IMR-90 (cell line): Measurements from ENCODE around the gene CFAP92. TPM values are rescaled to one million over a fixed set of nuclear protein-coding genes. Genes with fewer than 3 reads are reported as not detected.

ENCODE experiments used
- ATAC-seq: fragments of 200-7000 bp; cut with Tn5 transposase; 2 replicates; pipeline ENCODE4 v1.9.1; 2020; ENCODE audit warnings: low read depth, mild to moderate bottlenecking, moderate library complexity
- BruUV-seq: library from RNA; stranded (reverse); fragments of 400-500 nt; replicated peaks from 2 replicates; lab custom pipeline; 2021; lab: Mats Ljungman, UMichigan
- CTCF ChIA-PET: fragments of 300-600 bp; formaldehyde crosslinking; extraction: SDS; loops from one replicate; lab custom pipeline; 2021; ENCODE audit warnings: antibody characterized with exemption; lab: Yijun Ruan, JAX
- POLR2A ChIA-PET: fragments of 300-600 bp; sonication (Branson Sonifier 250); formaldehyde crosslinking; loops from one replicate; lab custom pipeline; 2022; ENCODE audit warnings: antibody characterized with exemption; ENCODE audit not compliant: unreplicated experiment; lab: Charles Lee
- DNase-seq: peaks from one replicate; pipeline ENCODE4 v3.0.0; 2013
- H2AFZ ChIP-seq: replicated peaks from 2 replicates; pipeline ENCODE3; 2013; ENCODE audit warnings: low read length, mild to moderate bottlenecking; ENCODE audit not compliant: poor library complexity
- H2AK5ac ChIP-seq: 2 replicates; pipeline ENCODE4 v1.6.1; 2013; ENCODE audit warnings: low read depth, low read length, inconsistent platforms
- H2AK9ac ChIP-seq: replicated peaks from 2 replicates; pipeline ENCODE3; 2013; ENCODE audit warnings: mild to moderate bottlenecking, low read depth, low read length, moderate library complexity; ENCODE audit not compliant: poor library complexity
- H2BK120ac ChIP-seq: 2 replicates; pipeline ENCODE4 v1.6.1; 2013; ENCODE audit warnings: low read depth, low read length, inconsistent platforms
- H2BK15ac ChIP-seq: 3 replicates; pipeline ENCODE4 v1.6.1; 2013; ENCODE audit warnings: low read depth, low read length, inconsistent platforms
- H2BK20ac ChIP-seq: 2 replicates; pipeline ENCODE4 v1.6.1; 2013; ENCODE audit warnings: low read depth, mild to moderate bottlenecking, inconsistent platforms, low read length, moderate library complexity
- H2BK5ac ChIP-seq: 2 replicates; pipeline ENCODE4 v1.6.1; 2013; ENCODE audit warnings: mild to moderate bottlenecking, low read depth, low read length, inconsistent platforms; ENCODE audit not compliant: poor library complexity, severe bottlenecking
- H3K14ac ChIP-seq: replicated peaks from 2 replicates; pipeline ENCODE4 v1.6.1; 2013; ENCODE audit warnings: low read depth, low read length, inconsistent platforms
- H3K18ac ChIP-seq: 2 replicates; pipeline ENCODE4 v1.6.1; 2013; ENCODE audit warnings: low read depth, low read length, control low read depth
- H3K23ac ChIP-seq: 2 replicates; pipeline ENCODE4 v1.6.1; 2013; ENCODE audit warnings: low read depth, low read length, inconsistent platforms
- H3K27ac ChIP-seq: 2 replicates; pipeline ENCODE4 v1.5.1; 2013; ENCODE audit warnings: mild to moderate bottlenecking, control low read depth, low read length; ENCODE audit not compliant: insufficient read depth
- H3K27me3 ChIP-seq: 2 replicates; pipeline ENCODE4 v1.6.1; 2013; ENCODE audit warnings: low read length; ENCODE audit not compliant: control insufficient read depth, insufficient read depth
- H3K36me3 ChIP-seq: 2 replicates; pipeline ENCODE4 v1.6.1; 2013; ENCODE audit warnings: low read length, mixed read lengths; ENCODE audit not compliant: control insufficient read depth, insufficient read depth
- H3K4ac ChIP-seq: 2 replicates; pipeline ENCODE4 v1.6.1; 2013; ENCODE audit warnings: low read depth, low read length, inconsistent platforms
- H3K4me1 ChIP-seq: 2 replicates; pipeline ENCODE4 v1.6.1; 2013; ENCODE audit warnings: low read length, mixed read lengths; ENCODE audit not compliant: control insufficient read depth, insufficient read depth
- H3K4me2 ChIP-seq: 2 replicates; pipeline ENCODE4 v1.6.1; 2013; ENCODE audit warnings: low read depth, mild to moderate bottlenecking, control low read depth, low read length, moderate library complexity
- H3K4me3 ChIP-seq: 2 replicates; pipeline ENCODE4 v1.5.1; 2013; ENCODE audit warnings: low read depth, mild to moderate bottlenecking, control low read depth, low read length, moderate library complexity; ENCODE audit not compliant: insufficient read depth
- H3K56ac ChIP-seq: 2 replicates; pipeline ENCODE4 v1.6.1; 2013; ENCODE audit warnings: low read length, inconsistent platforms; ENCODE audit not compliant: insufficient read depth; ENCODE audit errors: extremely low read depth
- H3K79me1 ChIP-seq, 2 experiments: 2 replicates each; pipeline ENCODE4 v1.6.1; 2013; ENCODE audit warnings: low read length in 2 of 2, inconsistent platforms in 1 of 2, low read depth in 1 of 2
- H3K9ac ChIP-seq: 2 replicates; pipeline ENCODE4 v1.6.1; 2013; ENCODE audit warnings: low read depth, low read length, control low read depth
- H3K9me1 ChIP-seq: 2 replicates; pipeline ENCODE4 v1.6.1; 2013; ENCODE audit warnings: low read length, inconsistent platforms; ENCODE audit not compliant: insufficient read depth
- H3K9me3 ChIP-seq: 2 replicates; pipeline ENCODE4 v1.6.1; 2013; ENCODE audit warnings: low read length; ENCODE audit not compliant: control insufficient read depth, insufficient read depth
- H4K20me1 ChIP-seq: 2 replicates; pipeline ENCODE4 v1.6.1; 2013; ENCODE audit warnings: low read length, inconsistent platforms; ENCODE audit not compliant: insufficient read depth
- H4K5ac ChIP-seq: 2 replicates; pipeline ENCODE4 v1.6.1; 2013; ENCODE audit warnings: mild to moderate bottlenecking, low read depth, low read length, control low read depth
- H4K8ac ChIP-seq, 2 experiments: 2 replicates each; pipeline ENCODE4 v1.6.1; 2013; ENCODE audit warnings: low read depth in 2 of 2, low read length in 2 of 2, control low read depth in 1 of 2, inconsistent platforms in 1 of 2
- H4K91ac ChIP-seq: 2 replicates; pipeline ENCODE4 v1.6.1; 2013; ENCODE audit warnings: low read depth, low read length, inconsistent platforms; ENCODE audit not compliant: insufficient read depth
- MAFK ChIP-seq: IDR thresholded peaks from 2 replicates; pipeline ENCODE4 v1.6.1; 2012; ENCODE audit warnings: low read depth, low read length, improper control_type of control experiment
- RFX5 ChIP-seq: IDR thresholded peaks from 2 replicates; pipeline ENCODE4 v1.8.0; 2012; ENCODE audit warnings: low read depth, mild to moderate bottlenecking, low read length, moderate library complexity
- WGBS, 2 experiments: methylation state at CpG; one replicate each; pipeline versions ENCODE4 v1.1.5 to v1.1.7; 2013; ENCODE audit warnings: missing lambda C conversion rate in 2 of 2; ENCODE audit not compliant: insufficient read length in 1 of 2; ENCODE audit errors: extremely low coverage in 2 of 2; 5-methylcytosine and 5-hydroxymethylcytosine counted together
- dilution Hi-C: fragments of 300-500 bp; cut with HindIII; formaldehyde crosslinking; loops from one replicate; pipeline ENCODE4 v1.14.3; 2018; ENCODE audit warnings: low sequenced_read_pairs; ENCODE audit not compliant: unreplicated experiment
- in situ Hi-C: fragments of 300-500 bp; cut with MboI; formaldehyde crosslinking; loops from 3 replicates; pipeline ENCODE4 v1.14.3; 2019; ENCODE audit warnings: low sequenced_read_pairs, inconsistent platforms, mixed read lengths
- intact Hi-C: fragments of 100-400 bp; cut with micrococcal nuclease; formaldehyde crosslinking; loops from 2 replicates; pipeline ENCODE4 v1.10.0; 2022
- polyA plus RNA-seq, 3 experiments: library from polyadenylated mRNA; depleted of rRNA; stranded (reverse); fragments of >200 nt; gene quantifications; 2 replicates each; pipeline ENCODE4 v1.2.3, GENCODE V29; 2012; ENCODE audit warnings: low replicate concordance in 1 of 3
- total RNA-seq: library from RNA; depleted of rRNA; stranded (reverse); fragments of >200 nt; gene quantifications from 2 replicates; pipeline ENCODE4 v1.2.3, GENCODE V29; 2012

Gene CFAP92
- total and polyA plus RNA-seq, 2 of the 4 experiments (the other 2 are of a cell fraction) = not detected

DNA sequence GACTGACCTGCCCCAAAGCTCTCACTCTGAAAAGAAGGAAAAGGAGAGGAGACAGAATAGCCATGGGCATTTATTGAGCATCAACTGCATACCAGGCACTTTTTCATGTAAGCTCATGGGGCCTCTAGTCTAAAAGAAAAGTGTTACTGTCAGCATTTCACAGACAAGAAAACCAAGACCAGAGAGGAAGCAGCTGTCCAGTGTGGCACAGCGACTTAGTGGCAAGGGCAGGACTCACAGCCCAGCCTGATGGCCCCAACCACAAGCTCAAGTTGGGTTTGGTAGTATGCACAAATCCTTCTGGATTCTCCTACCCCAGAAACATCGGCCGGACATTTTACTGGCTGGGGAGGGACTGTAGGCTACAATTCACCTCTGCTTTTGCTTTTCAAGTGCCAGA, 13.0 kb upstream of the CFAP92 start:
- no peak overlapping the region for H4K91ac ChIP-seq
- TF ChIP-seq RFX5 = no peak
- peak; percentile 58 for TF ChIP-seq MAFK
- no peak overlapping the region; the same call in 1 of the 2 replicates for H3K18ac ChIP-seq
- no peak overlapping the region for H3K27ac ChIP-seq
- H3K56ac ChIP-seq = no peak overlapping the region
- BruUV-seq = no TSS peak
- H2BK120ac ChIP-seq = peak overlapping the region; percentile 28; the same call in 1 of the 2 replicates
- H3K9ac ChIP-seq = no peak overlapping the region
- H2AK9ac ChIP-seq = no peak overlapping the region
- in situ Hi-C loops = no loop called here
- H3K4me2 ChIP-seq = no peak overlapping the region
- no CpG with 5 or more reads among the region's 3 CpGs for WGBS, 2 experiments
- H2AK5ac ChIP-seq = peak overlapping the region; percentile 17; the same call in 1 of the 2 replicates
- ChIA-PET CTCF (interaction anchor here (0.8 to 1.1 kb wide), 2 partner anchors 14 to 37 kb away, joined by 3 read pairs; no protein-coding TSS in a partner anchor), POLR2A (no interaction called here)
- H3K4ac ChIP-seq = peak overlapping the region; percentile 22; the same call in 1 of the 2 replicates
- peak overlapping the region; percentile 9; the same call in 1 of the 2 replicates for H2BK20ac ChIP-seq
- no peak overlapping the region for H4K5ac ChIP-seq
- H3K4me3 ChIP-seq = no peak overlapping the region
- no peak overlapping the region for H2AFZ ChIP-seq
- peaks cover 36% of the 10 kb centered on the region for H3K27me3 ChIP-seq
- no peak for DNase-seq
- no peaks in the 10 kb centered on the region for H3K9me3 ChIP-seq
- H4K8ac ChIP-seq = no peak overlapping the region
- H3K14ac ChIP-seq = no peak overlapping the region
- peak overlapping the region; percentile 27; the same call in 1 of the 3 replicates for H2BK15ac ChIP-seq
- no peak overlapping the region for H3K23ac ChIP-seq
- H4K20me1 ChIP-seq = no peaks in the 10 kb centered on the region
- H2BK5ac ChIP-seq = no peak overlapping the region
- no peak for ATAC-seq
- H3K4me1 ChIP-seq = peaks cover 9% of the 10 kb centered on the region
- no peaks in the 10 kb centered on the region; the same call in 1 of the 2 replicates for H3K9me1 ChIP-seq
- H3K79me1 ChIP-seq = no peaks in the 10 kb centered on the region
- H3K36me3 ChIP-seq = no peaks in the 10 kb centered on the region
- intact Hi-C loops = no loop called here
- dilution Hi-C loops = no loop called here
